ENCODE measurements around the gene EHD1. TPM values are rescaled to one million over a fixed set of nuclear protein-coding genes. Genes with fewer than 3 reads are reported as not detected.

Gene EHD1
- total and polyA plus RNA-seq, 9 of the 15 experiments (the other 6 are each of a cell fraction or from before 2014, with no cell fraction given) = 0.46 to 65.0 (median 16.4) TPM

DNA sequence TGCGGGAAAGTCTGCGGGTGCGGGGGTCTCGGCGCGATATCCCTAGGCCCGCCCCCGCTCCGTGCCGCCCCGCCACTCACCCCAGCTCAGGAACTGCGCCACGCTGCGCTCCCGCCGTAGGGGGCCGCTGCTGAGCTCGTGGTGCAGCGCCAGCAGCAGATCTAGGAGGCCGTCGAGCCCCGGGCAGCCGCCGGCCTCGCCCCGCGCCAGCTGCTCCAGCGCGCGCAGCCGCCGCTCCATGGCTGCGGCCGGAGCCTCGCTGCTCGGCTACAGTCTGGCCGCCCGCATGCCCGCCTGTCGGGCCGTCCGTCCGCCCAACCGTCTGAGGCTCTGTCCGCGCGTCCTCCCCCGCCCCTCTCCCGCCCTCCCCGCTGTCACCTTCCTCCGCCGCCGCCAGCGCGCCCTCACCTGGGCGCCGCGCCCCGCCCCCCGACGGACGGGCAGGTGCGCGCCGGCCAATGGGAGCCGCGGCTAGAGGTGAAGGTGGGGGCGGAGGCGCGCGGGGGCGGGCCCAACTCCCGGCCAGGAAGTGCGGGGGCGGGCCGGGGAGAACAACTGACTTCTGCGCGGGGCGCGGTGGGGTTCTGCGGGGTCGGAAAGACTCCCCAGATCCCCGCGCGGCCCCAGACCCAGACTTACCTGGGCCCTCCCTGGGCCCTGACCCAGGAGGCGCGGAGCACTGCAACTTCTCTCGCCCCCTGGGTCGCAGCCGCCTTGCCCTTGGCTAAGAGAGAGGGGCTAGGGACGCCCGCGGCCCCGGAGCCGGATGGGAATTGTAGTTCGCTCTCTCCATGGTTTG, 33.9 kb downstream of the EHD1 start, which contains the start of gene CDC42BPG (continued):
- TF ChIP-seq POLR3A (IDR thresholded peaks at IDR 0.05; ENCODE audit: borderline replicate concordance, extremely low read depth, insufficient read depth, insufficient read length) = no peak
- TF ChIP-seq PHB2 (IDR thresholded peaks at IDR 0.05; ENCODE audit: low read depth) = no peak
- TF ChIP-seq CHD2 (IDR thresholded peaks at IDR 0.05; ENCODE audit: low read depth, low read length) = no peak
- TF ChIP-seq RBM22 (IDR thresholded peaks at IDR 0.05; ENCODE audit: low read depth, low read length, poor library complexity, severe bottlenecking) = no peak
- TF ChIP-seq ZNF347 (CRISPR knock-in tag; IDR thresholded peaks at IDR 0.05; ENCODE audit: low read depth) = no peak
- TF ChIP-seq BRF1 (IDR thresholded peaks at IDR 0.05; ENCODE audit: borderline replicate concordance, extremely low read depth, insufficient read length) = no peak
- no peak for TF ChIP-seq TEAD4 (IDR thresholded peaks at IDR 0.05; ENCODE audit: low read length)
- no peak for TF ChIP-seq TEAD4 (CRISPR knock-in tag; IDR thresholded peaks at IDR 0.05; ENCODE audit: borderline replicate concordance)
- no peak for TF ChIP-seq ZNF232 (CRISPR knock-in tag; IDR thresholded peaks at IDR 0.05)
- TF ChIP-seq ZNF217 (CRISPR knock-in tag; IDR thresholded peaks at IDR 0.05) = no peak
- TF ChIP-seq MYNN (IDR thresholded peaks at IDR 0.05) = no peak
- no peak for TF ChIP-seq MYNN (CRISPR knock-in tag; IDR thresholded peaks at IDR 0.05)
- TF ChIP-seq MBD2 (IDR thresholded peaks at IDR 0.05; ENCODE audit: borderline replicate concordance, low read depth) = no peak
- TF ChIP-seq SP2 (IDR thresholded peaks at IDR 0.05; ENCODE audit: extremely low read depth, low read depth, low read length, poor library complexity, severe bottlenecking) = no peak
- no peak for TF ChIP-seq ELF2 (CRISPR knock-in tag; IDR thresholded peaks at IDR 0.05)
- peak; percentile 83 for TF ChIP-seq POLR2G (IDR thresholded peaks at IDR 0.05; ENCODE audit: low read depth, low read length)
- TF ChIP-seq RFX7 (CRISPR knock-in tag; IDR thresholded peaks at IDR 0.05) = no peak
- TF ChIP-seq HNRNPK (IDR thresholded peaks at IDR 0.05; ENCODE audit: low read depth, low read length, poor library complexity, severe bottlenecking) = peak; percentile 71
- TF ChIP-seq CREBBP (IDR thresholded peaks at IDR 0.05; ENCODE audit: low read depth, low read length) = no peak
- TF ChIP-seq THRAP3 (IDR thresholded peaks at IDR 0.05; ENCODE audit: borderline replicate concordance) = no peak
- no peak for TF ChIP-seq ZEB2 (IDR thresholded peaks at IDR 0.05)
- no peak for TF ChIP-seq GABPB2 (CRISPR knock-in tag; conservative IDR thresholded peaks at IDR 0.05)
- TF ChIP-seq ZNF77 (CRISPR knock-in tag; IDR thresholded peaks at IDR 0.05) = no peak
- TF ChIP-seq ZC3H11A (IDR thresholded peaks at IDR 0.05; ENCODE audit: low read depth, low read length) = no peak
- no peak for TF ChIP-seq CHCHD3 (CRISPR knock-in tag; IDR thresholded peaks at IDR 0.05)
- no peak for TF ChIP-seq ZNF146 (CRISPR knock-in tag; IDR thresholded peaks at IDR 0.05; ENCODE audit: unreplicated experiment)
- TF ChIP-seq YBX1 (IDR thresholded peaks at IDR 0.05) = no peak
- TF ChIP-seq CBFB (CRISPR knock-in tag; IDR thresholded peaks at IDR 0.05) = no peak
- TF ChIP-seq SNIP1 (IDR thresholded peaks at IDR 0.05; ENCODE audit: low read depth) = no peak
- no peak for TF ChIP-seq RUNX1 (IDR thresholded peaks at IDR 0.05; ENCODE audit: low read depth)
- TF ChIP-seq NFATC3 (IDR thresholded peaks at IDR 0.05) = no peak
- no peak for TF ChIP-seq PRPF4 (IDR thresholded peaks at IDR 0.05; ENCODE audit: insufficient read depth, low read depth, low read length, poor library complexity, severe bottlenecking)
- TF ChIP-seq ZNF76 (CRISPR knock-in tag; IDR thresholded peaks at IDR 0.05; ENCODE audit: borderline replicate concordance) = no peak
- no peak for TF ChIP-seq GTF2E2 (tag; IDR thresholded peaks at IDR 0.05)
- TF ChIP-seq HOXB6 (CRISPR knock-in tag; IDR thresholded peaks at IDR 0.05; ENCODE audit: borderline replicate concordance) = no peak
- TF ChIP-seq SMAD2 (IDR thresholded peaks at IDR 0.05; ENCODE audit: low read depth, low read length) = no peak

All from K562 (cell line).